Activated naive CD4-positive, alpha-beta T cell treated with anti-CD3 and anti-CD28 coated beads, Interleukin-2, amount 50 U/mL, for 24 hours (primary cell): ENCODE results near the gene PRDM7.

Experiments
- H3K27ac Mint-ChIP-seq: one replicate; pipeline ENCODE4 v1.8.0; 2021; ENCODE audit warnings: mild to moderate bottlenecking, mixed read lengths
- H3K27me3 Mint-ChIP-seq: one replicate; pipeline ENCODE4 v1.8.0; 2021; ENCODE audit warnings: mixed read lengths
- H3K36me3 Mint-ChIP-seq: one replicate; pipeline ENCODE4 v1.8.0; 2021; ENCODE audit warnings: mixed read lengths
- H3K4me1 Mint-ChIP-seq: one replicate; pipeline ENCODE4 v1.8.0; 2021; ENCODE audit warnings: mixed read lengths
- H3K4me3 Mint-ChIP-seq: one replicate; pipeline ENCODE4 v1.8.0; 2021; ENCODE audit warnings: mild to moderate bottlenecking, mixed read lengths
- H3K9me3 Mint-ChIP-seq: one replicate; pipeline ENCODE4 v1.8.0; 2021; ENCODE audit warnings: mixed read lengths

Gene PRDM7

GRCh38 chr16:90048347-90048722 is 28.8 kb downstream of the PRDM7 start:
- Mint-ChIP-seq H3K27ac (no peak overlapping the region), H3K9me3 (no peaks in the 10 kb centered on the region), H3K4me3 (peak overlapping the region; percentile 58), H3K36me3 (no peaks in the 10 kb centered on the region), H3K4me1 (peaks cover 8% of the 10 kb centered on the region), H3K27me3 (peaks cover 4% of the 10 kb centered on the region)

GRCh38 chr16:90047714-90048346 is 29.3 kb downstream of the PRDM7 start:
- Mint-ChIP-seq H3K4me1 (peaks cover 8% of the 10 kb centered on the region), H3K36me3 (no peaks in the 10 kb centered on the region), H3K27ac (no peak overlapping the region), H3K9me3 (no peaks in the 10 kb centered on the region), H3K27me3 (peaks cover 4% of the 10 kb centered on the region), H3K4me3 (peak overlapping the region; percentile 58)

- H3K27me3 Mint-ChIP-seq, result peaks cover 4% of the 10 kb centered on the region
- no peak overlapping the region for H3K4me3 Mint-ChIP-seq
These were observed 30.0 kb downstream of the PRDM7 start for GRCh38 chr16:90046971-90047713.

GRCh38 chr16:90046122-90046970 is 30.8 kb downstream of the PRDM7 start:
- Mint-ChIP-seq H3K27ac (no peak overlapping the region), H3K27me3 (peaks cover 4% of the 10 kb centered on the region), H3K36me3 (no peaks in the 10 kb centered on the region), H3K4me3 (peak overlapping the region; percentile 33), H3K4me1 (peaks cover 8% of the 10 kb centered on the region), H3K9me3 (no peaks in the 10 kb centered on the region)

More at GRCh38 chr16:90046971-90047713, 30.0 kb downstream of the PRDM7 start:
- Mint-ChIP-seq H3K4me1 (peaks cover 8% of the 10 kb centered on the region), H3K27ac (no peak overlapping the region), H3K9me3 (no peaks in the 10 kb centered on the region), H3K36me3 (no peaks in the 10 kb centered on the region)

GRCh38 chr16:90044111-90044551 is 33.0 kb downstream of the PRDM7 start:
- Mint-ChIP-seq H3K36me3 (no peaks in the 10 kb centered on the region), H3K27me3 (peaks cover 4% of the 10 kb centered on the region), H3K27ac (no peak overlapping the region), H3K4me3 (no peak overlapping the region), H3K9me3 (no peaks in the 10 kb centered on the region), H3K4me1 (peaks cover 8% of the 10 kb centered on the region)

- H3K27ac Mint-ChIP-seq, result no peak overlapping the region
- peaks cover 4% of the 10 kb centered on the region for H3K27me3 Mint-ChIP-seq
- no peaks in the 10 kb centered on the region for H3K9me3 Mint-ChIP-seq
- H3K4me1 Mint-ChIP-seq, result peaks cover 8% of the 10 kb centered on the region
- no peaks in the 10 kb centered on the region for H3K36me3 Mint-ChIP-seq
- no peak overlapping the region for H3K4me3 Mint-ChIP-seq
These were observed 33.6 kb downstream of the PRDM7 start for GRCh38 chr16:90043526-90043925.

- Mint-ChIP-seq H3K4me1 (peaks cover 5% of the 10 kb centered on the region), H3K36me3 (no peaks in the 10 kb centered on the region), H3K27ac (no peak overlapping the region), H3K27me3 (peaks cover 4% of the 10 kb centered on the region), H3K4me3 (no peak overlapping the region), H3K9me3 (no peaks in the 10 kb centered on the region)
These were observed 34.1 kb downstream of the PRDM7 start for GRCh38 chr16:90042946-90043514.

- Mint-ChIP-seq H3K4me1 (peaks cover 5% of the 10 kb centered on the region), H3K9me3 (no peaks in the 10 kb centered on the region), H3K27me3 (peaks cover 4% of the 10 kb centered on the region), H3K27ac (no peak overlapping the region), H3K4me3 (no peak overlapping the region), H3K36me3 (no peaks in the 10 kb centered on the region)
These were observed 35.1 kb downstream of the PRDM7 start for GRCh38 chr16:90041896-90042473.

GRCh38 chr16:90040152-90041023 is 36.7 kb downstream of the PRDM7 start:
- Mint-ChIP-seq H3K4me3 (no peak overlapping the region), H3K27ac (no peak overlapping the region), H3K27me3 (no peaks in the 10 kb centered on the region), H3K36me3 (no peaks in the 10 kb centered on the region), H3K4me1 (no peaks in the 10 kb centered on the region), H3K9me3 (no peaks in the 10 kb centered on the region)

- no peaks in the 10 kb centered on the region for H3K9me3 Mint-ChIP-seq
- peaks cover 4% of the 10 kb centered on the region for H3K36me3 Mint-ChIP-seq
- no peaks in the 10 kb centered on the region for H3K4me1 Mint-ChIP-seq
- no peaks in the 10 kb centered on the region for H3K27me3 Mint-ChIP-seq
- H3K27ac Mint-ChIP-seq, result no peak overlapping the region
- H3K4me3 Mint-ChIP-seq, result no peak overlapping the region
These were observed 39.9 kb downstream of the PRDM7 start for GRCh38 chr16:90037276-90037675.

- Mint-ChIP-seq H3K4me1 (no peaks in the 10 kb centered on the region), H3K27ac (no peak overlapping the region)
These were observed 41.2 kb downstream of the PRDM7 start for GRCh38 chr16:90035902-90036301.

GRCh38 chr16:90034504-90034903 is 42.6 kb downstream of the PRDM7 start:
- no peaks in the 10 kb centered on the region for H3K27me3 Mint-ChIP-seq
- no peak overlapping the region for H3K27ac Mint-ChIP-seq
- no peaks in the 10 kb centered on the region for H3K4me1 Mint-ChIP-seq
- no peak overlapping the region for H3K4me3 Mint-ChIP-seq
- H3K36me3 Mint-ChIP-seq, result peaks cover 7% of the 10 kb centered on the region
- H3K9me3 Mint-ChIP-seq, result no peaks in the 10 kb centered on the region

More at GRCh38 chr16:90035902-90036301, 41.2 kb downstream of the PRDM7 start:
- Mint-ChIP-seq H3K36me3 (peaks cover 7% of the 10 kb centered on the region), H3K4me3 (no peak overlapping the region), H3K27me3 (no peaks in the 10 kb centered on the region), H3K9me3 (no peaks in the 10 kb centered on the region)

GRCh38 chr16:90033387-90033786 is 43.7 kb downstream of the PRDM7 start:
- H3K27ac Mint-ChIP-seq, result no peak overlapping the region

GRCh38 chr16:90032674-90033331 is 44.3 kb downstream of the PRDM7 start:
- Mint-ChIP-seq H3K4me1 (no peaks in the 10 kb centered on the region), H3K4me3 (no peak overlapping the region), H3K36me3 (peaks cover 9% of the 10 kb centered on the region), H3K27ac (no peak overlapping the region), H3K9me3 (no peaks in the 10 kb centered on the region), H3K27me3 (no peaks in the 10 kb centered on the region)

More at GRCh38 chr16:90033387-90033786, 43.7 kb downstream of the PRDM7 start:
- H3K4me3 Mint-ChIP-seq, result no peak overlapping the region
- peaks cover 9% of the 10 kb centered on the region for H3K36me3 Mint-ChIP-seq
- H3K9me3 Mint-ChIP-seq, result no peaks in the 10 kb centered on the region
- H3K27me3 Mint-ChIP-seq, result no peaks in the 10 kb centered on the region
- H3K4me1 Mint-ChIP-seq, result no peaks in the 10 kb centered on the region
